Measurements from ENCODE around the gene IFIH1.

The IFIH1 gene

GRCh38 chr2:162315938-162316337 is 2.5 kb downstream of the IFIH1 start:
- no peak for DNase-seq (ENCODE audit: low read depth)
- H3K4me3 ChIP-seq (ENCODE audit: low read length): no peak overlapping the region
- TF ChIP-seq CTCF (conservative IDR thresholded peaks at IDR 0.05; ENCODE audit: low read depth, low read length): no peak

- H3K4me3 ChIP-seq (ENCODE audit: low read length): no peak overlapping the region
- TF ChIP-seq CTCF (conservative IDR thresholded peaks at IDR 0.05; ENCODE audit: low read depth, low read length): no peak
- no peak for DNase-seq (ENCODE audit: low read depth)
Measured at GRCh38 chr2:162312853-162313252, 5.6 kb downstream of the IFIH1 start.

GRCh38 chr2:162308747-162309503 is 9.6 kb downstream of the IFIH1 start:
- DNase-seq (ENCODE audit: low read depth): no peak
- TF ChIP-seq CTCF (conservative IDR thresholded peaks at IDR 0.05; ENCODE audit: low read depth, low read length): no peak
- no peak overlapping the region for H3K4me3 ChIP-seq (ENCODE audit: low read length)

- no peak overlapping the region for H3K4me3 ChIP-seq (ENCODE audit: low read length)
- TF ChIP-seq CTCF (conservative IDR thresholded peaks at IDR 0.05; ENCODE audit: low read depth, low read length): no peak
- no peak for DNase-seq (ENCODE audit: low read depth)
Measured at GRCh38 chr2:162305901-162306300, 12.6 kb downstream of the IFIH1 start.

GRCh38 chr2:162301877-162302276 is 16.6 kb downstream of the IFIH1 start:
- no peak for DNase-seq (ENCODE audit: low read depth)

GRCh38 chr2:162301151-162301804 is 17.2 kb downstream of the IFIH1 start:
- DNase-seq (ENCODE audit: low read depth): peak; percentile 45
- H3K4me3 ChIP-seq (ENCODE audit: low read length): peak overlapping the region; percentile 23
- TF ChIP-seq CTCF (conservative IDR thresholded peaks at IDR 0.05; ENCODE audit: low read depth, low read length): peak; percentile 76

More at GRCh38 chr2:162301877-162302276, 16.6 kb downstream of the IFIH1 start:
- no peak overlapping the region for H3K4me3 ChIP-seq (ENCODE audit: low read length)
- TF ChIP-seq CTCF (conservative IDR thresholded peaks at IDR 0.05; ENCODE audit: low read depth, low read length): no peak

GRCh38 chr2:162300266-162300665 is 18.2 kb downstream of the IFIH1 start:
- TF ChIP-seq CTCF (conservative IDR thresholded peaks at IDR 0.05; ENCODE audit: low read depth, low read length): no peak
- H3K4me3 ChIP-seq (ENCODE audit: low read length): no peak overlapping the region
- DNase-seq (ENCODE audit: low read depth): no peak
